ENCODE results near the gene RIPOR1.
"Not testable (repeated sequence)": the region's sequence is repeated elsewhere in the genome, so short reads cannot be mapped to it uniquely, and the experiment has no call there.

- TF ChIP-seq ARNTL (CRISPR knock-in tag; IDR thresholded peaks at IDR 0.05; ENCODE audit: borderline replicate concordance, low read depth); ESRRG (CRISPR knock-in tag; IDR thresholded peaks at IDR 0.05); ZNF8 (CRISPR knock-in tag; IDR thresholded peaks at IDR 0.05); PATZ1 (CRISPR knock-in tag; IDR thresholded peaks at IDR 0.05; ENCODE audit: borderline replicate concordance); ZFP3 (CRISPR knock-in tag; IDR thresholded peaks at IDR 0.05): not testable (repeated sequence)
These were observed 5.4 kb downstream of the RIPOR1 start for GRCh38 chr16:67533987-67534386.

Measured in SK-N-SH treated with all-trans-retinoic acid at 6 μM for 48 hours (cell line).